GM12878 (cell line): ENCODE data around the gene KLLN. TPM values are rescaled to one million over a fixed set of nuclear protein-coding genes. Genes with fewer than 3 reads are reported as not detected.

Experiments used
- ATAC-seq: fragments of 200-7000 bp; cut with Tn5 transposase; 3 replicates; pipeline ENCODE4 v1.9.1; 2020; ENCODE audit warnings: mild to moderate bottlenecking, moderate library complexity
- BruUV-seq: library from RNA; stranded (reverse); fragments of 400-500 nt; replicated peaks from 2 replicates; lab custom pipeline; 2021; lab: Mats Ljungman, UMichigan
- CTCF ChIA-PET: fragments of 300-600 bp; sonication (Branson Sonifier 250); formaldehyde crosslinking; extraction: SDS; loops from one replicate; lab custom pipeline; 2021; ENCODE audit warnings: inconsistent platforms; lab: Yijun Ruan, JAX
- POLR2A ChIA-PET: fragments of 350-600 bp; formaldehyde crosslinking; extraction: SDS; loops from one replicate; lab custom pipeline; 2021; ENCODE audit warnings: inconsistent platforms; lab: Charles Lee
- RAD21 ChIA-PET: fragments of 300-600 bp; sonication (Branson Sonifier 250); formaldehyde crosslinking; loops from one replicate; lab custom pipeline; 2023; ENCODE audit warnings: antibody characterized with exemption; ENCODE audit not compliant: unreplicated experiment; lab: Charles Lee
- SMC1A ChIA-PET: fragments of 300-600 bp; sonication (Branson Sonifier 250); formaldehyde crosslinking; loops from one replicate; lab custom pipeline; 2023; ENCODE audit not compliant: unreplicated experiment, uncharacterized antibody; lab: Charles Lee
- DNase-seq: peaks from one replicate; pipeline ENCODE4 v3.0.0-alpha.2; 2011; ENCODE audit warnings: low read depth, low spot score
- FAIRE-seq: peaks from 3 replicates; lab custom pipeline; 2011; peaks lifted over from hg19 to GRCh38; lab: Jason Lieb, UNC
- H2AFZ ChIP-seq: 2 replicates; pipeline ENCODE4 v1.6.0; 2011; ENCODE audit warnings: low read depth, low read length, control low read depth; ENCODE audit not compliant: control insufficient read depth
- H3K27ac ChIP-seq: 2 replicates; pipeline ENCODE4 v1.5.1; 2011; ENCODE audit warnings: control low read depth; ENCODE audit not compliant: control insufficient read depth, insufficient read depth
- H3K27me3 ChIP-seq, 2 experiments: replicated peaks in 1 of 2; 2 replicates each; pipeline versions ENCODE4 v1.6.0 to v1.6.1; 2011; ENCODE audit warnings: low read length in 1 of 2; ENCODE audit not compliant: control insufficient read depth in 2 of 2, insufficient read depth in 2 of 2
- H3K36me3 ChIP-seq, 2 experiments: 2 replicates each; pipeline ENCODE4 v1.5.1; 2011; ENCODE audit warnings: low read length in 1 of 2; ENCODE audit not compliant: control insufficient read depth in 2 of 2, insufficient read depth in 2 of 2
- H3K4me1 ChIP-seq: 2 replicates; pipeline ENCODE4 v1.6.1; 2011; ENCODE audit warnings: mild to moderate bottlenecking, low read length, moderate library complexity, mixed read lengths; ENCODE audit not compliant: control insufficient read depth, insufficient read depth
- H3K4me2 ChIP-seq: 2 replicates; pipeline ENCODE4 v1.6.0; 2011; ENCODE audit warnings: control low read depth; ENCODE audit not compliant: control insufficient read depth, insufficient read depth
- H3K4me3 ChIP-seq: fragments of 200-600 bp; sonication (generic); 2 replicates; pipeline ENCODE4 v1.5.1; 2016
- H3K79me2 ChIP-seq: 2 replicates; pipeline ENCODE4 v1.6.0; 2011; ENCODE audit warnings: low read length; ENCODE audit not compliant: control insufficient read depth, insufficient read depth
- H3K9ac ChIP-seq: 2 replicates; pipeline ENCODE4 v1.8.0; 2011; ENCODE audit warnings: low read length, control low read depth, mixed read lengths; ENCODE audit not compliant: control insufficient read depth, insufficient read depth
- H3K9me3 ChIP-seq: replicated peaks from 3 replicates; pipeline ENCODE4 v1.5.1; 2011; ENCODE audit warnings: mild to moderate bottlenecking, low read length; ENCODE audit not compliant: control insufficient read depth, insufficient read depth
- H4K20me1 ChIP-seq: 2 replicates; pipeline ENCODE4 v1.6.0; 2011; ENCODE audit not compliant: control insufficient read depth, insufficient read depth
- CREB1 ChIP-seq: IDR thresholded peaks from 2 replicates; pipeline ENCODE4 v1.6.1; 2012; ENCODE audit warnings: low read depth, mild to moderate bottlenecking, inconsistent platforms
- CREM ChIP-seq: IDR thresholded peaks from 2 replicates; pipeline ENCODE4 v1.6.1; 2014; ENCODE audit warnings: antibody characterized with exemption, low read depth
- LARP7 ChIP-seq: fragments of 450-650 bp; IDR thresholded peaks from 2 replicates; pipeline ENCODE4 v1.6.1; 2017; ENCODE audit warnings: mild to moderate bottlenecking
- RAD51 ChIP-seq: fragments of 450-650 bp; IDR thresholded peaks from 2 replicates; pipeline ENCODE4 v1.6.1; 2016; ENCODE audit warnings: moderate library complexity, mild to moderate bottlenecking, inconsistent platforms
- WGBS: methylation state at CpG from one replicate; pipeline ENCODE4 v1.1.6; 2016; ENCODE audit warnings: low lambda C conversion rate; ENCODE audit not compliant: insufficient replicate concordance, insufficient coverage; ENCODE audit errors: missing lambda C conversion rate; 5-methylcytosine and 5-hydroxymethylcytosine counted together
- in situ Hi-C: fragments of 300-500 bp; cut with MboI; formaldehyde crosslinking; loops from 9 replicates; pipeline ENCODE4 v1.14.3; 2018; ENCODE audit warnings: mixed read lengths
- intact Hi-C: fragments of 100-400 bp; cut with micrococcal nuclease; formaldehyde crosslinking; loops from one replicate; pipeline ENCODE4 v1.14.2; 2022; ENCODE audit not compliant: unreplicated experiment
- polyA plus RNA-seq, 11 experiments: library from polyadenylated mRNA; depleted of rRNA in 4 of 11; unstranded in 6 of 11; stranded (reverse) in 5 of 11; fragments of >200 nt; fragmentation: Nextera tagmentation in 4 of 11; fragmentation: Illumina TruSeq in 1 of 11; extraction: Ambion mirVana in 4 of 11; extraction: Trizol in 1 of 11; gene quantifications; 1 replicate in 1 of 11; 2 replicates in 10 of 11; pipeline versions ENCODE4 v1.2.1 to v1.2.3, GENCODE V29; 2011 to 2016; ENCODE audit warnings: inconsistent platforms in 2 of 11, missing spikeins in 2 of 11, low read depth in 1 of 11
- total RNA-seq, 4 experiments: library from RNA; depleted of rRNA in 3 of 4; stranded (reverse); fragments of >200 nt in 3 of 4; fragmentation: Illumina TruSeq in 1 of 4; extraction: Trizol in 1 of 4; gene quantifications; 2 replicates each; pipeline versions ENCODE4 v1.2.1 to v1.2.3, GENCODE V29; 2013 to 2021
- TF ChIP-seq, protein P1 (sequence below), 3 experiments: IDR thresholded peaks in 2 of 3; conservative IDR thresholded peaks in 1 of 3; 2 replicates each; pipeline ENCODE4 v1.5.1; 2011; ENCODE audit warnings: low read depth in 3 of 3, low read length in 3 of 3, mild to moderate bottlenecking in 3 of 3, control low read depth in 2 of 3, moderate library complexity in 2 of 3, inconsistent platforms in 1 of 3, mixed read lengths in 1 of 3; ENCODE audit not compliant: control insufficient read depth in 2 of 3, insufficient read depth in 1 of 3; ENCODE audit errors: extremely low read depth in 1 of 3

The KLLN gene
- total and polyA plus RNA-seq, 10 of the 15 experiments (the other 5 are each of a cell fraction or from before 2014, with no cell fraction given) = 0.87 to 2.2 (median 1.7) TPM

DNA sequence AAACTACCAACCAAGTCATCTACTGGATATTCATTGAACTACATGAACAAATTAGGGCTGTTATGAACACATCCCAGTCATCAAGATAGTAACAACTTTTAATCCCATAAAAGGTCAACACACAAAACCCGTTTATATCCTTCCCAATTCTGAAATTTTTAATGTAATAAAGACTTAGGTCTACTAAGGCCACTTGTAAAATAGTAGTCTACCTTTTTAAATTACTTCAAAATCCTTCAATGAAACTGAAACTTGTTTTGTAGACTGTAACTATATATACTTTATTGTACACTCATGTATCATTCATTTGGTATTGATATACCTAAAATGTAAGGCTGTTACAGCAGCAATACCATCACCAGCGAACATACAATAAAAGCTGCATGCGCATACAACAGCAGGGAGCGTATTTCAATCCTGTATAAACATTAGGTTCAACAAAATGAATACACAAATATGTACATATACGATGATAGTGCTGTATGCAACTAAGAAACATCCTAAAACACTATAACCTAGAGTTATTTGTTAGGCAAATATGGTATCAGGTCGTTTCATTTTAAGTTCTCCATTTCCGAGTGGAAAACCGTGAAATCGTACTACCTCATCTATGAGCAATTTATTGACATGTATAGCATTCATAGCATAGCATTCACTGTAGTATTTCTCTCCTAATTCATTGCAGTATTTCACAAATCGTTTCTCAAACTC lies 46.3 kb downstream of the KLLN start:
- Histone ChIP-seq H4K20me1 (no peaks in the 10 kb centered on the region), H3K4me3 (peak overlapping the region; percentile 94), H3K4me1 (peaks cover 4% of the 10 kb centered on the region; the same call in 1 of the 2 replicates), H3K4me2 (peak overlapping the region; percentile 94), H3K9me3 (no peaks in the 10 kb centered on the region), H3K27me3 (no peaks in the 10 kb centered on the region), H3K27ac (peak overlapping the region; percentile 98), H3K36me3 (peaks cover 0 to 8% of the 10 kb centered on the region in 2 experiments; a peak in 1 of 4 replicates), H3K79me2 (peaks cover 61% of the 10 kb centered on the region), H2AFZ (peak overlapping the region; percentile 97), H3K9ac (peak overlapping the region; percentile 98)
- ChIA-PET RAD21 (interaction anchor here (1.7 to 2.8 kb wide), 2 partner anchors 22 to 570 kb away, joined by 9 to 13 read pairs; no protein-coding TSS in a partner anchor), POLR2A (interaction anchor here (1.3 to 2.3 kb wide), 2 partner anchors 11 to 45 kb away, joined by 5 to 17 read pairs; no protein-coding TSS in a partner anchor), CTCF (no interaction called here), SMC1A (interaction anchor here (1.6 to 2.3 kb wide), 2 partner anchors 12 to 22 kb away, joined by 3 to 8 read pairs; no protein-coding TSS in a partner anchor)
- FAIRE-seq (no peak), ATAC-seq (peak; percentile 12), DNase-seq (no peak)
- TF ChIP-seq RAD51 (peak; percentile 11; the same call in 1 of the 2 replicates), CREM (no peak)
- intact Hi-C loops (no loop called here), in situ Hi-C loops (no loop called here)
- 2% methylated on average over 10 of the region's 10 CpGs for WGBS
- BruUV-seq = no TSS peak

DNA sequence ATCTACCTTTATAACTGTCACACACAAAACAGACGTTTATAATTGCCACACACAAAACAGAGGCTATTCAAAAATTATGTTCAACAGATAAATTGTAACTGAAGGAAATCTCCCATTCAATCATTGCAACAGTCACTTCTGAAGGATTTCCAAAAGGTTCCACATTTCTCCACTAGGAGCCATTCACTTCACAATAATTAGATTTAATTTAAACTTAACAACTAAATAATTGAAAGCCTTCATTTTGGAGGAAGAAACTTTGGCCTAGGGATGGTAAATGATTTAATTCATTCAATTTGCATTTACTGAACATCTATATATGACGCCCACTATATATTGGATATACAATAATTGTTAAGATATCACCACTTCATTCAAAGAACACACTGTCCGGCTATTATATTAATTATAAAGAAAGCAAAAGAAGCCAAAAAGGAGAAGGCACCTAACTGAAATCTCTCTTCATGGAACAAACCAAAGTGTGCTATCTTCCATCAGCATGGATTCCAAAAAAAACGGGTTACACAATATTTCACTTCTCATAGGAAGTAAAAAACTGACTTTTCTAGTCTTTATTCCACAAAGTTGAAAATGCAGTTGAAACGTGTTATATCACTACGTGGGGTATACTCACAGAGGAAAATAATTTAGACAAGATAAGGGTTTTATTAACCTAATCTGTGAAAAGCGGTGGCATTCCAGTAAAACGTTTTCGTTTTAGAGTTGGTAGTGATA lies 47.0 kb downstream of the KLLN start:
- H3K9me3 ChIP-seq = no peaks in the 10 kb centered on the region; the same call in 2 of the 3 replicates
- H3K36me3 ChIP-seq = peaks cover 0 to 8% of the 10 kb centered on the region in 2 experiments; a peak in 1 of 4 replicates
- peak overlapping the region; percentile 98 for H3K9ac ChIP-seq
- ChIA-PET RAD21 (interaction anchor here (1.0 to 2.8 kb wide), 5 partner anchors 21 to 570 kb away, joined by 4 to 25 read pairs (median 6); partner anchors contain the start of gene KLLN), CTCF (interaction anchor here (0.7 to 2.1 kb wide), 5 partner anchors 12 to 1171 kb away, joined by 3 to 14 read pairs (median 4); no protein-coding TSS in a partner anchor), SMC1A (interaction anchor here (0.7 to 2.8 kb wide), 9 partner anchors 11 to 571 kb away, joined by 3 to 21 read pairs (median 4); no protein-coding TSS in a partner anchor), POLR2A (interaction anchor here (1.3 to 2.9 kb wide), 2 partner anchors 19 to 23 kb away, joined by 3 to 11 read pairs; no protein-coding TSS in a partner anchor)
- DNase-seq = no peak
- 29% methylated on average over 9 of the region's 9 CpGs for WGBS
- BruUV-seq = TSS peak; percentile 51
- TF ChIP-seq LARP7 (no peak), CREB1 (no peak)
- TF ChIP-seq, protein P1, sequence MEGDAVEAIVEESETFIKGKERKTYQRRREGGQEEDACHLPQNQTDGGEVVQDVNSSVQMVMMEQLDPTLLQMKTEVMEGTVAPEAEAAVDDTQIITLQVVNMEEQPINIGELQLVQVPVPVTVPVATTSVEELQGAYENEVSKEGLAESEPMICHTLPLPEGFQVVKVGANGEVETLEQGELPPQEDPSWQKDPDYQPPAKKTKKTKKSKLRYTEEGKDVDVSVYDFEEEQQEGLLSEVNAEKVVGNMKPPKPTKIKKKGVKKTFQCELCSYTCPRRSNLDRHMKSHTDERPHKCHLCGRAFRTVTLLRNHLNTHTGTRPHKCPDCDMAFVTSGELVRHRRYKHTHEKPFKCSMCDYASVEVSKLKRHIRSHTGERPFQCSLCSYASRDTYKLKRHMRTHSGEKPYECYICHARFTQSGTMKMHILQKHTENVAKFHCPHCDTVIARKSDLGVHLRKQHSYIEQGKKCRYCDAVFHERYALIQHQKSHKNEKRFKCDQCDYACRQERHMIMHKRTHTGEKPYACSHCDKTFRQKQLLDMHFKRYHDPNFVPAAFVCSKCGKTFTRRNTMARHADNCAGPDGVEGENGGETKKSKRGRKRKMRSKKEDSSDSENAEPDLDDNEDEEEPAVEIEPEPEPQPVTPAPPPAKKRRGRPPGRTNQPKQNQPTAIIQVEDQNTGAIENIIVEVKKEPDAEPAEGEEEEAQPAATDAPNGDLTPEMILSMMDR (IDR thresholded peaks at IDR 0.05 in 2 of 3, conservative IDR thresholded peaks at IDR 0.05 in 1 of 3; ENCODE audit: control insufficient read depth in 2 of 3, extremely low read depth in 1 of 3, insufficient read depth in 1 of 3, low read depth in 3 of 3, low read length in 3 of 3) = peak in 2 of 3 experiments; percentile 13 to 18; a peak in 1 of 6 replicates
- intact Hi-C loops = no loop called here
- no peaks in the 10 kb centered on the region for H4K20me1 ChIP-seq
- H3K4me2 ChIP-seq = peak overlapping the region; percentile 94
- peaks cover 67% of the 10 kb centered on the region for H3K79me2 ChIP-seq
- H2AFZ ChIP-seq = no peak overlapping the region
- no peak for FAIRE-seq
- peak overlapping the region; percentile 94 for H3K4me3 ChIP-seq
- H3K4me1 ChIP-seq = peaks cover 4% of the 10 kb centered on the region; the same call in 1 of the 2 replicates
- no peak for ATAC-seq
- in situ Hi-C loops = no loop called here
- no peaks in the 10 kb centered on the region for H3K27me3 ChIP-seq
- H3K27ac ChIP-seq = peak overlapping the region; percentile 98
